ENCODE results near the gene DMXL1. TPM values are rescaled to one million over a fixed set of nuclear protein-coding genes. Genes with fewer than 3 reads are reported as not detected.

The DMXL1 gene
- total RNA-seq, 4 donors from 2014 or later, result 38.4 to 157 (median 48.2) TPM

GRCh38 chr5:119054101-119054500 is 16.8 kb upstream of the DMXL1 start:
- no peak overlapping the region for H3K4me3 ChIP-seq
- no peak for TF ChIP-seq POLR2A (IDR thresholded peaks at IDR 0.05)
- TF ChIP-seq CTCF (IDR thresholded peaks at IDR 0.05), result no peak
- TF ChIP-seq POLR2AphosphoS5 (IDR thresholded peaks at IDR 0.05), result no peak
- no peak for TF ChIP-seq EP300 (IDR thresholded peaks at IDR 0.05)
- 100% methylated on average over 2 of the region's 2 CpGs; no CpG with 5 or more reads in 1 of the 2 donors for WGBS, 2 donors (ENCODE audit: low coverage in 1 of 2)

GRCh38 chr5:119055294-119055693 is 15.6 kb upstream of the DMXL1 start:
- Histone ChIP-seq H3K4me1 (no peaks in the 10 kb centered on the region), H3K27me3 (no peaks in the 10 kb centered on the region), H3K36me3 (no peaks in the 10 kb centered on the region), H3K4me3 (no peak overlapping the region), H3K27ac (no peak overlapping the region), H3K9me3 (no peaks in the 10 kb centered on the region)
- TF ChIP-seq EP300 (IDR thresholded peaks at IDR 0.05), result no peak
- TF ChIP-seq POLR2A (IDR thresholded peaks at IDR 0.05), result no peak
- no peak for TF ChIP-seq POLR2AphosphoS5 (IDR thresholded peaks at IDR 0.05)
- TF ChIP-seq CTCF (IDR thresholded peaks at IDR 0.05), result no peak
- ATAC-seq, result no peak
- WGBS, 2 donors (ENCODE audit: low coverage in 1 of 2), result 75 to 90% methylated on average over 2 of the region's 2 CpGs

More at GRCh38 chr5:119054101-119054500, 16.8 kb upstream of the DMXL1 start:
- Histone ChIP-seq H3K27me3 (no peaks in the 10 kb centered on the region), H3K9me3 (no peaks in the 10 kb centered on the region), H3K27ac (no peak overlapping the region), H3K36me3 (no peaks in the 10 kb centered on the region), H3K4me1 (no peaks in the 10 kb centered on the region)
- no peak for ATAC-seq

- no peak for ATAC-seq
- Histone ChIP-seq H3K27ac (no peak overlapping the region), H3K9me3 (no peaks in the 10 kb centered on the region), H3K4me3 (no peak overlapping the region), H3K27me3 (no peaks in the 10 kb centered on the region), H3K4me1 (no peaks in the 10 kb centered on the region), H3K36me3 (no peaks in the 10 kb centered on the region)
- no peak for TF ChIP-seq CTCF (IDR thresholded peaks at IDR 0.05)
Measured at GRCh38 chr5:119058979-119059529, 11.8 kb upstream of the DMXL1 start.

- ATAC-seq, result no peak
- no peak for TF ChIP-seq CTCF (IDR thresholded peaks at IDR 0.05)
- TF ChIP-seq POLR2A (IDR thresholded peaks at IDR 0.05), result no peak
- no peak for TF ChIP-seq POLR2AphosphoS5 (IDR thresholded peaks at IDR 0.05)
- TF ChIP-seq EP300 (IDR thresholded peaks at IDR 0.05), result no peak
- Histone ChIP-seq H3K4me1 (no peaks in the 10 kb centered on the region), H3K4me3 (no peak overlapping the region), H3K27ac (no peak overlapping the region), H3K27me3 (no peaks in the 10 kb centered on the region), H3K9me3 (no peaks in the 10 kb centered on the region), H3K36me3 (no peaks in the 10 kb centered on the region)
Measured at GRCh38 chr5:119059740-119060255, 11.1 kb upstream of the DMXL1 start.

- Histone ChIP-seq H3K27ac (no peak overlapping the region), H3K27me3 (no peaks in the 10 kb centered on the region), H3K9me3 (no peaks in the 10 kb centered on the region), H3K4me1 (no peaks in the 10 kb centered on the region), H3K36me3 (no peaks in the 10 kb centered on the region), H3K4me3 (no peak overlapping the region)
- ATAC-seq, result no peak
- WGBS, 2 donors (ENCODE audit: low coverage in 1 of 2), result 37 to 74% methylated on average over 5 of the region's 5 CpGs
- TF ChIP-seq EP300 (IDR thresholded peaks at IDR 0.05), result no peak
- no peak for TF ChIP-seq CTCF (IDR thresholded peaks at IDR 0.05)
- TF ChIP-seq POLR2AphosphoS5 (IDR thresholded peaks at IDR 0.05), result no peak
- no peak for TF ChIP-seq POLR2A (IDR thresholded peaks at IDR 0.05)
Measured at GRCh38 chr5:119063579-119064379, 7.1 kb upstream of the DMXL1 start.

All from gastroesophageal sphincter (tissue), 4 donors.